Activated CD8-positive, alpha-beta T cell treated with anti-CD3 and anti-CD28 coated beads for 36 hours (primary cell): ENCODE results near the gene ZNF484. TPM values are rescaled to one million over a fixed set of nuclear protein-coding genes. Genes with fewer than 3 reads are reported as not detected.
"Not testable (repeated sequence)": the region's sequence is repeated elsewhere in the genome, so short reads cannot be mapped to it uniquely, and the experiment has no call there.

Experiments used
- ATAC-seq: fragments of 200-7000 bp; cut with Tn5 transposase; one replicate; pipeline ENCODE4 v1.10.0; 2021; ENCODE audit warnings: mild to moderate bottlenecking, moderate library complexity
- CTCF ChIA-PET: fragments of 350-600 bp; sonication (Branson Sonifier 250); formaldehyde crosslinking; loops from one replicate; lab custom pipeline; 2021; ENCODE audit warnings: antibody characterized with exemption; lab: Charles Lee
- POLR2A ChIA-PET: fragments of 350-600 bp; sonication (Branson Sonifier 250); formaldehyde crosslinking; loops from one replicate; lab custom pipeline; 2021; ENCODE audit warnings: antibody characterized with exemption; lab: Charles Lee
- DNase-seq: peaks from one replicate; pipeline ENCODE4 v3.0.0-alpha.2; 2020
- H3K27ac Mint-ChIP-seq: one replicate; pipeline ENCODE4 v1.8.0; 2021; ENCODE audit warnings: mild to moderate bottlenecking, mixed read lengths
- H3K27me3 Mint-ChIP-seq: one replicate; pipeline ENCODE4 v1.8.0; 2021; ENCODE audit warnings: mixed read lengths
- H3K36me3 Mint-ChIP-seq: one replicate; pipeline ENCODE4 v1.8.0; 2021; ENCODE audit warnings: low read depth, mixed read lengths
- H3K4me1 Mint-ChIP-seq: one replicate; pipeline ENCODE4 v1.8.0; 2021; ENCODE audit warnings: low read depth, mixed read lengths
- H3K4me3 Mint-ChIP-seq: one replicate; pipeline ENCODE4 v1.8.0; 2021; ENCODE audit warnings: mild to moderate bottlenecking, moderate library complexity, mixed read lengths
- H3K9me3 Mint-ChIP-seq: one replicate; pipeline ENCODE4 v1.8.0; 2021; ENCODE audit warnings: mixed read lengths
- CTCF ChIP-seq: fragments of 200-600 bp; IDR thresholded peaks from one replicate; pipeline ENCODE4 v1.8.0; 2022; ENCODE audit warnings: antibody characterized with exemption, mild to moderate bottlenecking
- intact Hi-C: fragments of 100-400 bp; cut with micrococcal nuclease; formaldehyde crosslinking; loops from one replicate; pipeline ENCODE4 v1.10.0; 2022
- total RNA-seq, 2 experiments: library from RNA; stranded (reverse); gene quantifications; one replicate each; pipeline ENCODE4 v1.2.3, GENCODE V29; 2021

Gene ZNF484
- total RNA-seq, 2 experiments from 2014 or later = 5.8 to 6.2 TPM

GRCh38 chr9:92870289-92870688, 7.5 kb downstream of the ZNF484 start:
- H3K9me3 Mint-ChIP-seq = peaks cover 3% of the 10 kb centered on the region
- H3K4me3 Mint-ChIP-seq = no peak overlapping the region
- CTCF ChIA-PET = interaction anchor here (1.0 kb wide), 1 partner anchor 110 kb away, joined by 4 read pairs; no protein-coding TSS in a partner anchor
- intact Hi-C loops = no loop called here
- peaks cover 47% of the 10 kb centered on the region for H3K4me1 Mint-ChIP-seq
- ATAC-seq = no peak
- H3K27me3 Mint-ChIP-seq = no peaks in the 10 kb centered on the region
- POLR2A ChIA-PET = no interaction called here
- peaks cover 53% of the 10 kb centered on the region for H3K36me3 Mint-ChIP-seq
- no peak for TF ChIP-seq CTCF
- no peak for DNase-seq
- H3K27ac Mint-ChIP-seq = no peak overlapping the region

- H3K4me1 Mint-ChIP-seq = peaks cover 55% of the 10 kb centered on the region
- H3K27ac Mint-ChIP-seq, H3K27me3 Mint-ChIP-seq, H3K4me3 Mint-ChIP-seq, H3K9me3 Mint-ChIP-seq, CTCF ChIA-PET, intact Hi-C loops, DNase-seq, ATAC-seq, POLR2A ChIA-PET: not testable (repeated sequence)
- H3K36me3 Mint-ChIP-seq = peaks cover 63% of the 10 kb centered on the region
These were observed 11.2 kb downstream of the ZNF484 start for GRCh38 chr9:92866600-92866999.

GRCh38 chr9:92864152-92864551, 13.7 kb downstream of the ZNF484 start:
- Mint-ChIP-seq H3K36me3 (peaks cover 63% of the 10 kb centered on the region), H3K9me3 (peaks cover 7% of the 10 kb centered on the region), H3K27me3 (no peaks in the 10 kb centered on the region), H3K4me3 (no peak overlapping the region), H3K4me1 (peaks cover 45% of the 10 kb centered on the region), H3K27ac (no peak overlapping the region)
- TF ChIP-seq CTCF = no peak
- ChIA-PET POLR2A (no interaction called here), CTCF (no interaction called here)
- ATAC-seq (no peak), DNase-seq (no peak)
- intact Hi-C loops = no loop called here

- intact Hi-C loops = no loop called here
- Mint-ChIP-seq H3K27ac (no peak overlapping the region), H3K4me3 (no peak overlapping the region), H3K4me1 (peaks cover 36% of the 10 kb centered on the region), H3K27me3 (no peaks in the 10 kb centered on the region), H3K9me3 (peaks cover 4% of the 10 kb centered on the region), H3K36me3 (peaks cover 58% of the 10 kb centered on the region)
- ChIA-PET CTCF (no interaction called here), POLR2A (no interaction called here)
- DNase-seq (no peak), ATAC-seq (no peak)
- no peak for TF ChIP-seq CTCF
These were observed 17.0 kb downstream of the ZNF484 start for GRCh38 chr9:92860867-92861266.

GRCh38 chr9:92857236-92857635, 20.6 kb downstream of the ZNF484 start:
- Mint-ChIP-seq H3K36me3 (peaks cover 63% of the 10 kb centered on the region), H3K4me1 (peaks cover 17% of the 10 kb centered on the region), H3K4me3 (no peak overlapping the region), H3K27me3 (no peaks in the 10 kb centered on the region), H3K9me3 (peaks cover 3% of the 10 kb centered on the region), H3K27ac (no peak overlapping the region)
- ChIA-PET CTCF (no interaction called here), POLR2A (no interaction called here)
- ATAC-seq (no peak), DNase-seq (no peak)
- intact Hi-C loops = no loop called here
- no peak for TF ChIP-seq CTCF

- intact Hi-C loops = no loop called here
- no peak overlapping the region for H3K27ac Mint-ChIP-seq
- no peaks in the 10 kb centered on the region for H3K27me3 Mint-ChIP-seq
- CTCF ChIA-PET = no interaction called here
- DNase-seq (no peak), ATAC-seq (no peak)
- no peak for TF ChIP-seq CTCF
- no peak overlapping the region for H3K4me3 Mint-ChIP-seq
- H3K36me3 Mint-ChIP-seq = peaks cover 74% of the 10 kb centered on the region
- POLR2A ChIA-PET = no interaction called here
- peaks cover 5% of the 10 kb centered on the region for H3K9me3 Mint-ChIP-seq
- H3K4me1 Mint-ChIP-seq = no peaks in the 10 kb centered on the region
These were observed 24.1 kb downstream of the ZNF484 start for GRCh38 chr9:92853716-92854115.
